ENCODE measurements around the gene AP3B2.

- TF ChIP-seq CTCF (conservative IDR thresholded peaks at IDR 0.05): no peak
- no peak for TF ChIP-seq EZH2 (IDR thresholded peaks at IDR 0.05; ENCODE audit: low read depth)
Measured at GRCh38 chr15:82635798-82636197, 73.9 kb downstream of the AP3B2 start.

Measured in PC-9 (cell line).